ENCODE data around the gene TTF2. TPM values are rescaled to one million over a fixed set of nuclear protein-coding genes. Genes with fewer than 3 reads are reported as not detected.

Gene TTF2
- total RNA-seq, 1 experiment from 2014 or later = 88.8 TPM

GRCh38 chr1:117096951-117097408 is 36.9 kb downstream of the TTF2 start:
- TF ChIP-seq ARID4B (CRISPR knock-in tag; IDR thresholded peaks at IDR 0.05; ENCODE audit: borderline replicate concordance) (no peak), TEAD4 (CRISPR knock-in tag; IDR thresholded peaks at IDR 0.05) (no peak), ZBTB43 (CRISPR knock-in tag; IDR thresholded peaks at IDR 0.05) (no peak), ZNF138 (CRISPR knock-in tag; conservative IDR thresholded peaks at IDR 0.05) (no peak), ZNF532 (CRISPR knock-in tag; IDR thresholded peaks at IDR 0.05; ENCODE audit: borderline replicate concordance) (no peak), RORB (CRISPR knock-in tag; IDR thresholded peaks at IDR 0.05) (no peak), SOX15 (CRISPR knock-in tag; IDR thresholded peaks at IDR 0.05) (no peak), TEAD1 (CRISPR knock-in tag; IDR thresholded peaks at IDR 0.05) (no peak), ZMAT4 (CRISPR knock-in tag; IDR thresholded peaks at IDR 0.05) (no peak), PRRX2 (CRISPR knock-in tag; IDR thresholded peaks at IDR 0.05) (no peak), JUN (CRISPR knock-in tag; IDR thresholded peaks at IDR 0.05) (no peak), E2F1 (CRISPR knock-in tag; IDR thresholded peaks at IDR 0.05) (no peak), NFYB (CRISPR knock-in tag; conservative IDR thresholded peaks at IDR 0.05; ENCODE audit: low read depth) (no peak), ZNF219 (CRISPR knock-in tag; IDR thresholded peaks at IDR 0.05; ENCODE audit: borderline replicate concordance) (no peak), USF1 (CRISPR knock-in tag; IDR thresholded peaks at IDR 0.05) (no peak), ZNF317 (CRISPR knock-in tag; IDR thresholded peaks at IDR 0.05; ENCODE audit: borderline replicate concordance, low read depth) (no peak), STAT6 (CRISPR knock-in tag; conservative IDR thresholded peaks at IDR 0.05; ENCODE audit: low read depth) (no peak), FOXK1 (CRISPR knock-in tag; IDR thresholded peaks at IDR 0.05) (no peak)
- ATAC-seq = no peak
- DNase-seq (ENCODE audit: low spot score) = no peak
- peaks cover 15% of the 10 kb centered on the region for H3K4me1 Mint-ChIP-seq
- H3K9me3 Mint-ChIP-seq = no peaks in the 10 kb centered on the region
- ChIA-PET POLR2A (no interaction called here), CTCF (no interaction called here)
- 0 out of 2 replicates have a peak overlapping the region, but pooled peaks have one; percentile 61 for H3K27ac Mint-ChIP-seq
- H3K4me3 Mint-ChIP-seq = no peak overlapping the region
- H3K36me3 Mint-ChIP-seq = peaks cover 83% of the 10 kb centered on the region
- no peaks in the 10 kb centered on the region for H3K27me3 Mint-ChIP-seq (ENCODE audit: low read depth)
